Measurements from ENCODE around the gene CPVL.
A peak's percentile ranks its signal among the peaks of the same experiment; 100 is the strongest.

Gene CPVL

GRCh38 chr7:29086545-29086944, 59.8 kb downstream of the CPVL start (continued):
- TF ChIP-seq ZNF132 (tag by site-specific recombination; IDR thresholded peaks at IDR 0.05; ENCODE audit: borderline replicate concordance) (no peak), ZXDB (tag by site-specific recombination; IDR thresholded peaks at IDR 0.05) (peak; percentile 44; the same call in 1 of the 2 replicates), PRDM6 (tag by site-specific recombination; IDR thresholded peaks at IDR 0.05) (peak; percentile 37; the same call in 1 of the 2 replicates), ZBTB49 (tag by site-specific recombination; IDR thresholded peaks at IDR 0.05; ENCODE audit: low read depth) (no peak), ZNF843 (tag by site-specific recombination; IDR thresholded peaks at IDR 0.05) (peak; percentile 57), SCRT2 (tag by site-specific recombination; IDR thresholded peaks at IDR 0.05) (peak; percentile 44; the same call in 1 of the 2 replicates)

GRCh38 chr7:29084832-29085231, 61.5 kb downstream of the CPVL start:
- CTCF ChIA-PET, result no interaction called here
- peaks cover 19% of the 10 kb centered on the region for H3K4me1 ChIP-seq (ENCODE audit: control insufficient read depth, insufficient read depth, low read length)
- no peak overlapping the region for H3K4me3 ChIP-seq (ENCODE audit: low read depth, low read length)
- no peak overlapping the region for H3K27ac ChIP-seq (ENCODE audit: extremely low read depth, low read depth, low read length)
- H3K9me3 ChIP-seq (ENCODE audit: control insufficient read depth, insufficient read depth, low read depth, low read length), result no peaks in the 10 kb centered on the region
- TF ChIP-seq ZSCAN23 (tag by site-specific recombination; IDR thresholded peaks at IDR 0.05) (no peak), ZNF558 (tag by site-specific recombination; IDR thresholded peaks at IDR 0.05) (no peak), ZNF26 (tag by site-specific recombination; IDR thresholded peaks at IDR 0.05) (no peak), ZNF391 (tag by site-specific recombination; IDR thresholded peaks at IDR 0.05; ENCODE audit: borderline replicate concordance, low read depth) (no peak), ZNF416 (tag by site-specific recombination; IDR thresholded peaks at IDR 0.05) (no peak), BCL6B (tag by site-specific recombination; IDR thresholded peaks at IDR 0.05) (no peak), ZNF18 (tag by site-specific recombination; IDR thresholded peaks at IDR 0.05) (no peak), ZNF223 (tag by site-specific recombination; IDR thresholded peaks at IDR 0.05) (no peak), ZNF560 (tag by site-specific recombination; IDR thresholded peaks at IDR 0.05; ENCODE audit: borderline replicate concordance) (no peak), HOXD13 (CRISPR knock-in tag; IDR thresholded peaks at IDR 0.05; ENCODE audit: borderline replicate concordance) (no peak), ZNF148 (tag by site-specific recombination; IDR thresholded peaks at IDR 0.05; ENCODE audit: borderline replicate concordance) (no peak), ZFP41 (tag by site-specific recombination; IDR thresholded peaks at IDR 0.05; ENCODE audit: borderline replicate concordance) (no peak), ZNF266 (tag by site-specific recombination; IDR thresholded peaks at IDR 0.05; ENCODE audit: low read depth) (no peak)
- POLR2A ChIA-PET, result no interaction called here
- H3K36me3 ChIP-seq (ENCODE audit: control insufficient read depth in 2 of 2, insufficient read depth in 1 of 2, low read length in 2 of 2), result peaks cover 0 to 6% of the 10 kb centered on the region in 2 experiments; a peak in 2 of 3 replicates

All from HEK293 (cell line).